ENCODE data around the gene UGT1A10. TPM values are rescaled to one million over a fixed set of nuclear protein-coding genes. Genes with fewer than 3 reads are reported as not detected.
"Not testable (repeated sequence)": the region's sequence is repeated elsewhere in the genome, so short reads cannot be mapped to it uniquely, and the experiment has no call there.

UGT1A10 gene
- total RNA-seq, 1 experiment from 2014 or later: not detected

- DNase-seq (ENCODE audit: low read depth): no peak
Observed at GRCh38 chr2:233692648-233693047, 56.4 kb downstream of the UGT1A10 start, which contains the start of gene UGT1A6. Gene UGT1A6 (plus strand): TSS chr2:233692890. CDS start chr2:233693005, 115 bp downstream.

GRCh38 chr2:233693963-233694362 lies 57.7 kb downstream of the UGT1A10 start:
- no peak for DNase-seq (ENCODE audit: low read depth)

- no peak for DNase-seq (ENCODE audit: low read depth)
Observed at GRCh38 chr2:233698740-233699139, 62.5 kb downstream of the UGT1A10 start.

- DNase-seq (ENCODE audit: low read depth): no peak
Observed at GRCh38 chr2:233699424-233700027, 63.3 kb downstream of the UGT1A10 start.

GRCh38 chr2:233700028-233700635 lies 63.9 kb downstream of the UGT1A10 start:
- DNase-seq (ENCODE audit: low read depth): peak; percentile 88

GRCh38 chr2:233700842-233701241 lies 64.6 kb downstream of the UGT1A10 start:
- DNase-seq (ENCODE audit: low read depth): not testable (repeated sequence)

- no peak for DNase-seq (ENCODE audit: low read depth)
Observed at GRCh38 chr2:233702238-233702637, 66.0 kb downstream of the UGT1A10 start.

- DNase-seq (ENCODE audit: low read depth): peak; percentile 63
Observed at GRCh38 chr2:233705911-233706506, 69.8 kb downstream of the UGT1A10 start.

GRCh38 chr2:233706720-233707119 lies 70.5 kb downstream of the UGT1A10 start:
- peak; percentile 85 for DNase-seq (ENCODE audit: low read depth)

- peak; percentile 63 for DNase-seq (ENCODE audit: low read depth)
Observed at GRCh38 chr2:233707940-233708644, 71.8 kb downstream of the UGT1A10 start.

- DNase-seq (ENCODE audit: low read depth): no peak
Observed at GRCh38 chr2:233708942-233709341, 72.7 kb downstream of the UGT1A10 start.

GRCh38 chr2:233711312-233712008 lies 75.2 kb downstream of the UGT1A10 start:
- peak; percentile 79 for DNase-seq (ENCODE audit: low read depth)

GRCh38 chr2:233712611-233713261 lies 76.5 kb downstream of the UGT1A10 start, which contains the start of gene UGT1A5:
Gene UGT1A5 (plus strand): TSS chr2:233712907. CDS start chr2:233712992, 85 bp downstream.
- DNase-seq (ENCODE audit: low read depth): no peak

- DNase-seq (ENCODE audit: low read depth): no peak
Observed at GRCh38 chr2:233713262-233713615, 77.0 kb downstream of the UGT1A10 start.

- DNase-seq (ENCODE audit: low read depth): peak; percentile 66
Observed at GRCh38 chr2:233714121-233714520, 77.9 kb downstream of the UGT1A10 start.

- no peak for DNase-seq (ENCODE audit: low read depth)
Observed at GRCh38 chr2:233718552-233718951, 82.3 kb downstream of the UGT1A10 start, which contains the start of gene UGT1A4. Gene UGT1A4 (plus strand): TSS chr2:233718736. CDS start chr2:233718821, 85 bp downstream.

GRCh38 chr2:233728723-233729301 lies 92.6 kb downstream of the UGT1A10 start, which contains the start of gene UGT1A3:
Gene UGT1A3 (plus strand): TSS chr2:233729042. CDS start chr2:233729127, 85 bp downstream.
- no peak for DNase-seq (ENCODE audit: low read depth)

GRCh38 chr2:233736868-233737653 lies 100.8 kb downstream of the UGT1A10 start:
- DNase-seq (ENCODE audit: low read depth): not testable (repeated sequence)

- DNase-seq (ENCODE audit: low read depth): no peak
Observed at GRCh38 chr2:233740870-233741269, 104.6 kb downstream of the UGT1A10 start.

Measured in M059J (cell line).